A549 treated with GW870086 at 1 μM for 4 hours (cell line): Measurements from ENCODE around the gene RHCG. TPM values are rescaled to one million over a fixed set of nuclear protein-coding genes. Genes with fewer than 3 reads are reported as not detected.

Source experiments
- total RNA-seq: library from RNA; stranded (reverse); fragments of 200-300 nt; extraction: Qiagen RNA extraction; gene quantifications from 5 replicates; pipeline ENCODE4 v1.2.3, GENCODE V29; 2022; ENCODE audit warnings: low read depth

RHCG gene
- total RNA-seq, result 40.7 to 52.9 TPM (median 46.6 TPM) in 5 replicates

DNA sequence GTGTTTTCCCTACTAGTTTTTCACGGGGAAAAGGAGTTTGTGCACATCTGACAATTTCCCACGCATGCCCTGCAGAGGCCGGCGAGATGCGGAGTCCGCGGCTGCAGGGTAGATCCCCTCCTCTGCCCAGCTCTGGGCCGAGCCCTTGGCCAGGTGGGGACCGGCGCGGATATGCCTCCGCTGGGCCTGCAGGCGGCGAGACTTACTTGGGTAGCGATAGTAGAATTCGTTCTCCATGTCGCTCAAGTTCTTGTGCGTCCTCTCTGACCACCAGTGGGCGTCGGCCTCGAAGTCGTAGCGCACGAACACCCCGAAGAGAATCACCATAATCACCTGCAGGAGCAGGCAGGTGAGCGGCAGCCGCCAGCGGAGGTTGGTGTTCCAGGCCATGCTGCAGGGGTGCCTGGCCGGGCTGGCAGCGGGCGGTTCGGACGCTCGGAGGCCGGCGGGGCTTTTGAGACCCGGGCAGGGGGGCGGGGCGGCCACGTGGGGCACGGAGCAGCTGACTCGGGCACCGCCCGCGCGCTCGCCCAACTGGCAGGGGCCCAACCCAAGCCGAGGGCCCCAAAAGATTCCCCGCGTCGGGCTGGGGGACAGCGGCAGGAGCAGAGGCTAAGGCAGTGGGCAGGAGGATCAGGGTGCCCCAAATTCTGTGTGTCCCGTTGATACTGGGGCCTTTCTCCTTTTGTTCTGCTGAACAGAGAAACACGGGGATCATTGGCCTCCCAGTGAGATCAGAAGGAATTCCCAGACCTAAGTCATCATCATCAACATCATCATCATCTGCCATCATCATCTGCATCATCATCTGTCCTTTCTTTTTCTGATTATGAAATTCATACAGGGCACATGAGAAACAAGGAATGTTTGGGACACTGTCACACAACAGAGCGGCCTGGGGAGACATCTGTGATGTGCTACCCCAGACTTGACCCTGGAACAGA is at the start of gene RHCG:
Gene RHCG, minus strand, starts transcription at position 429 of the 944 bp plus-strand sequence. Its CDS starts 39 bp downstream, at position 390.

Other genes starting within 250 kb of the RHCG start
- gene POLG, start 161.8 kb downstream of the RHCG start, total RNA-seq, result 44.6 to 62.6 TPM (median 59.6 TPM) in 5 replicates
- 10.4 to 14.1 TPM (median 12.1 TPM) in 5 replicates for gene TICRR, start 78.9 kb upstream of the RHCG start, total RNA-seq
- gene KIF7, start 158.9 kb upstream of the RHCG start, total RNA-seq, result 3.2 to 5.0 TPM (median 4.3 TPM) in 5 replicates
- gene PLIN1, start 182.8 kb upstream of the RHCG start, total RNA-seq, result 0.05 to 0.25 TPM (median 0.13 TPM) in 4 of 5 replicates, not detected in the other
- gene PEX11A, start 194.2 kb upstream of the RHCG start, total RNA-seq, result 8.4 to 10.1 TPM (median 8.8 TPM) in 5 replicates
- gene WDR93, start 194.2 kb upstream of the RHCG start, total RNA-seq, result 0.10 to 0.19 TPM (median 0.18 TPM) in 5 replicates